GM10847 (cell line): ENCODE measurements around the gene LIPJ.

Experiments
- POLR2A ChIP-seq: IDR thresholded peaks from 2 replicates; pipeline ENCODE4 v1.6.1; 2011; ENCODE audit not compliant: insufficient read length; ENCODE audit errors: extremely low read depth

The LIPJ gene, protein sequence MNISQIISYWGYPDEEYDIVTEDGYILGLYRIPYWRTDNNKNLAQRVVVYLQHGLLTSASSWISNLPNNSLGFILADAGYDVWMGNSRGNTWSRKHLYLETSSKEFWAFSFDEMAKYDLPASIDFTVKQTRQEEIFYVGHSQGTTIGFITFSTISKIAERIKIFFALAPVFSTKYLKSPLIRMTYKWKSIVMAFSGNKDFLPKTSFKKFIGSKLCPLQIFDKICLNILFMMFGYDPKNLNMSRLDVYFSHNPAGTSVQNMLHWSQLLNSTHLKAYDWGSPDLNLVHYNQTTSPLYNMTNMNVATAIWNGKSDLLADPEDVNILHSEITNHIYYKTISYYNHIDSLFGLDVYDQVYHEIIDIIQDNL

GRCh38 chr10:88586462-88586861, at the start of gene LIPJ:
TSS of gene LIPJ (plus strand) at chr10:88586762. CDS start at chr10:88590688, 3,926 bp downstream.
- no peak for TF ChIP-seq POLR2A

GRCh38 chr10:88537322-88537721, 49.2 kb upstream of the LIPJ start:
- no peak for TF ChIP-seq POLR2A

DNA sequence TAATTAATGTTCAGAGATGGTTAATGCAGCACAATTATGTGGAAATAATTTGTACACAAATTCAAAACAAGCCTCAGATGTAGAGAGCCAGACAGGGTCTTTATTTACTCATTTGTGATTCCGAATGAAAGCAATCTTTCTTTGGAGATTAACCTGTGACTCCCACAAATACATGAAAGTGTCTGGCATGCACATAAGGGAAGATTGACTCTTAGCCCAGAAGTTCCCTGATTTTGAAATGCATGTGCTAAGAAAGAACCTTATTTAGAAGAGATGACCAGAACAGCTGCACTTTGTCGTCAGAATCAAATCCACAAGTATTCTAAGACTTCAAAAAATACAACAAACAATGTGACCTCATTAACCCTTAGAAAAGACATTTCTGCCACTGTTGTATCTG, 48.5 kb upstream of the LIPJ start:
- TF ChIP-seq POLR2A = no peak

- no peak for TF ChIP-seq POLR2A
Measured at GRCh38 chr10:88540351-88540750, 46.2 kb upstream of the LIPJ start.

DNA sequence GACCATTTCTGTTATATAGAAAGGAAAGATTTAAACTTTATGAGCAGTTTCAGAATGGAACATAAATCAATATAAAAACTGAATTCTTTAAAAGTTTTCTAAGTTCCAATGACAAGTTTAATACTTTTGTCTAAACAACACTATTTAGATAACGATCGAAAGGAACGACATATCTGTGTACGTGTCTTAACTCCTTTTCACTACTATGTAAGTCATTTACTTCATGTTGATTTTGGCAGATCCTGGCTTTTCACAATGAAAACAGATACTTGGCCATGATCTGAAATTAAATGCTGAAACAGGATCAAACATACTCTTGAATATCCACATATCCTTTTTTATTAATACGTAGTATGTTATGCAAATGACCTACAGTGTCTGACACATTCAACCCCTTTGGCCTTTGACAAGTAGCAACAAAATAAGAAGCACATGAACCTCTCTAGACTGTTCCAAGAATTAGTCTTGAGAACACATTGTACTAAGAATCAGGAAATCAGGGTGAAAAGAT, 45.4 kb upstream of the LIPJ start:
- no peak for TF ChIP-seq POLR2A

GRCh38 chr10:88542522-88542921, 44.0 kb upstream of the LIPJ start:
- no peak for TF ChIP-seq POLR2A

GRCh38 chr10:88544140-88544870, 42.3 kb upstream of the LIPJ start:
- TF ChIP-seq POLR2A = no peak

- no peak for TF ChIP-seq POLR2A
Measured at GRCh38 chr10:88545359-88545758, 41.2 kb upstream of the LIPJ start.

DNA sequence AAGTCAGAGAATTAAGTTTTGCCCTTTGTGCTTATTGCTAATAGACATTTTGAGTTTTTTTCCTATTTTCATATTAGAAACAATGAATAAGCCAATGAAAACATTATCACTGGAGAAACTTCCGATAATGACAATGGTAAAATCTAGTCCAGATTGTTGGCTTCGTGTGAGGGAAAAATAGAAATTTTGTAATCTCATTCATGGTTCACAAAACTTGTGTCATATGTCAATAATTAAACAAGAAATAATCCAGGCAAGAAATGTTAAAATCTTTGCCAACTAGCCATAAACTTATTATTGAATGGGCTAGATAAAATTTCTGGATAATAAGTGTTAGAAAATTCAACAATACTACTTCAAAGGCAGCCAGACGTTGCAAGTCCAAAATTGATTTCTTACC, 40.1 kb upstream of the LIPJ start:
- TF ChIP-seq POLR2A = no peak

DNA sequence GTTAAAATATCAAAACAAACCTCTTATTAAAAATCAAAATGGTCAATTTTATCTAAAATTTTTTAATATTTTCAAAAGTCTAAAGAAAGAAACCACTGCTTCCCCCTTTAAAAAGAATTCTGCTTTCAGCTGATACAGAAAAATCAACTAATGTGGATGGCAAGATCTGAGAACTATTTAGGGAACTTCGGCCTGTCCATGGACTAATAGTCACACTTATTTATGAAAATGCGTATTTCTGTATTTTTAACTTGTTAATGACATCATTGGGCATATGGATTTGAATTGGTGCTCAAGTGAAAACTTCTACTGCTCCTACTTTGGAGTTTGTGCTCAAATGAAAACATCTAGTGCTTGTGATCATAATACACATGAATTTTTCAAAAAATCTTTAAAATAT, 35.3 kb upstream of the LIPJ start:
- no peak for TF ChIP-seq POLR2A

DNA sequence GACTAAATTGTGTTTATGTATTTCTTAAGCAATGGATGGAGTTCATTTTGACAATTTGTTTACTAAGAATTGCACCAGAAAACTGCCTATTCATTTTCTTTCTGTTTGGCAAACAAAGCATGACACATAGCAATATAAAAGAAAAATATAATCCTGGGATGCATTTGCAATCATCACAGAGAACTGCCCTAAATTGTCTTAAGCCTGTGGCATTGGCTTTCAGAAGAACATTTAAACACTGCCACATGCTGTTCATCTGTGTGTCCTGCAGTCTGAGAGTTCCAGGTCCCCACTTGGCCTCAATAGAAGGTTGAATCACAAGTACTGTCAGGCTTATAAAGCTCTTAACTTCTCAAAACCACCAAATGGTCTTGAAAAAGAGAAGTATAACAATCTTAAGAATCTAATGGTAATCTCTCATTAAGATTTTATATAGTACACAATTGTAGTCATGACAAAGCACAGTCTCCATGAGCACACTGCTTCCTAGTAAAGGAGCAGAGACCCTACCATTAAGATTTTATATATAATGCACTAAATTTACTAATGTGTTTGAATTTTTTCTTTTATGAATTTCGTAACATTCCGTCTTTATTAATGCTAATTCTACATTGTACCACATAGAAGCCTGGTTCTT, 33.3 kb upstream of the LIPJ start:
- TF ChIP-seq POLR2A = no peak

DNA sequence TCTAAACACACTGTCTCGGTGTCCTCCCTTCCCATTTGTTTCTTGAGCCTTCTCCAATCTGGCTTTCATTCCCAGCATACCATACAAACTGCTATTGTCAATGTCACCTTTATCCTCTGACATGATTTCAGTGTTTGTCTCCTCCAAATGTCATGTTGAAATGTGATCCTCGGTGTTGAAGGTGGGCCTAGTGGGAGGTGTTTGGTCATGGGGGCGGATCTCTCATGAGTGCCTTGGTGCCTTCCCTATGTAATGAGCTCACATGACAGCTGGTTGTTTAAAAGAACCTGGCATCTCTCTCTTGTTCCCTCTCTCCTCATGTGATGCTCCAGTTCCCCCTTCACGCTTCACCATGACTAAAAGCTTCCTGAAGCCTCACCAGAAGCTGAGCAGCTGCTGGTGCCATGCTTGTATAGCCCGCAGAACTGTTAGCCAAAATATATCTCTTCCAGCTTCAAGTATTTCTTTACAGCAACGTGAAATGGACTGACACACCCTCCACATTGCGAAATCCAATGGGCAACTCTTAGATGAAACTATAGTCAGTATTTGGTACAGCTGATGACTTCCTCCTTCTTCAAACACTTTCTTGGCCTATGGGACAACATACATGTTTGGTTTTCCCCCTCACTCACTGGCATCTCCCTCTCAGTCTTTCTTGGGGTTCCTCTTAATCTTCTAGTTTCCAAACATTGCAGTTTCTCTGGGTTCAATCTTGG, 31.2 kb upstream of the LIPJ start:
- no peak for TF ChIP-seq POLR2A

- TF ChIP-seq POLR2A = no peak
Measured at GRCh38 chr10:88557256-88557655, 29.3 kb upstream of the LIPJ start.

DNA sequence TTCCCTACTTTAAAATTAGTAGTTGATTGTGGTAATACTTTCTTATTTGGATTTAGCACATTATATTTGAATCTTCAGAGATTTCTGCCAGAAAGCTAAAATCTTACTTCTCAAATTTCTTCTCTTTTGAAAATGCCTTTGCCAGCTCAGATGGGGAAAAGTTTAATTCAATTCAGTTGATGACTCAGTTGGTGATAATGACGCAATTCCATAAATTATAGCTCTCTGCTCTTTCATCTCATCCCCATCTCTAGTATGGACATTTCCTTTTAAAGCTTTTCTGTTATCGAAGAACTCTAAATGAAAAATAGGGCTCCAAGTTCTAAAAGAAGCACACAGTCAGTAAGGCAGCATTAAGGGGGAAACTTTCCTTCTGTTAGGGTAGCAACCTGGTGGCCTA, 28.9 kb upstream of the LIPJ start:
- no peak for TF ChIP-seq POLR2A

- no peak for TF ChIP-seq POLR2A
Measured at GRCh38 chr10:88562152-88562551, 24.4 kb upstream of the LIPJ start.

DNA sequence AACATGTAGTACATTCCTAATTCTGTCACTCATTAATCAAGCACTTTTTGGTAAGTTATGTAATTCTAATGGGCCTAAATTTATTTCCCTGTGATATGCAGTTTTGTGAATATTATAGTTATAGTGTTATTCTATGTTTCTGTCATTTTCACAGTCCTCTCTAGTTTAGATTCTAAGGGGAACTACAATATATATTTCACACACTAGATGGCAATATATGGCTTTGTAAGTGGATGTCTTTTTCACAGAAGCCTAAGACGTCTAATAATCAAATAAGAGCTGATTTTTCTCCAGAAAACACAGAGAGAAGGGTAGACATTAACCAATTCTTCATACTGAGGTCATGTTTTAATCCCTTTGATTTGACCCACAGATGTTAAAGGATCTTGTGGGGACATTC, 21.5 kb upstream of the LIPJ start:
- no peak for TF ChIP-seq POLR2A

DNA sequence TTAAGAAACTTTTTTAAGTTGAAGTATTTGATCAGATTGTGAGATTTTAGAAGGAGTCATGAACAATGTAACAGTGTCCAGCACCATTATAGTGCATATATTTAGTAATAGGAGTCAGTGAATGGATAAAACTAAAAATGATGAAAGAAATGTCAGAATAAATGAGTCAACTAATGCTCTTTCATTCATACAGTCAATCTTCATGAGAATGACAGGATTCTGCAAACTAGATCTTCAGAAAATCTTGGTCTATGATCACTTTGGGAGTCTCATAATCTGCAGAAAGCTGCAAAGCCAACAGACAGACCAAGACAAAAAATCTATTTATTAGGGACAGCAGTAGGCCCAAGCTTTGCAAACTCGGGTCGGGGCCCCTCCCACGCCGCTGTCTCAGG, 4.2 kb upstream of the LIPJ start:
- TF ChIP-seq POLR2A = no peak
